GM10266 (cell line): ENCODE data around the gene PDE1C.

Experiments used
- DNase-seq: peaks from one replicate; pipeline ENCODE4 v3.0.0; 2012; ENCODE audit errors: extremely low spot score
- CTCF ChIP-seq: IDR thresholded peaks from 2 replicates; pipeline ENCODE4 v1.5.1; 2012; ENCODE audit warnings: mild to moderate bottlenecking, low read depth; ENCODE audit not compliant: control insufficient read depth, insufficient read depth; ENCODE audit errors: missing control alignments

Gene PDE1C

GRCh38 chr7:31958226-31958625 is 112.0 kb downstream of the PDE1C start:
- no peak for TF ChIP-seq CTCF
- no peak for DNase-seq

DNA sequence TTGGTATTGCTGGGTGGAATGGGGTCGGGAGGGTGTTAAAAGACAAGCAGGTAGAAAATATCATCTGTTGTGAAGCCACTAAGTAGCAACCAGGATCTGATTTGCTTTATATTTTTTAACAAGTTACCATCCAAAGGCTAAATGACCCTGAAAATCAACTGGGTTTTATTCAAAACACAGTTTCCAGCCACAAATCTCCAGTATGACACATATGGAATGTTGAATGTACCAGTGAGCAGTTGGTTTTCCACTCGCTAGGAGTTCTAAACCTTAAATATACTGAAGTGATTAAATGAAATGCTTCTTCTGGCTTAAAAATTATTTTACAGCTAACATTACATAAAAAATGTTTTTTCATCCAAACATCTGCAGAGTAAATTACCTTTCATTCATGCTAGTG is 112.5 kb downstream of the PDE1C start:
- no peak for TF ChIP-seq CTCF
- DNase-seq, result no peak

GRCh38 chr7:31957090-31957720 is 113.0 kb downstream of the PDE1C start:
- no peak for DNase-seq

GRCh38 chr7:31955641-31956040 is 114.6 kb downstream of the PDE1C start:
- TF ChIP-seq CTCF, result no peak
- no peak for DNase-seq

More at GRCh38 chr7:31957090-31957720, 113.0 kb downstream of the PDE1C start:
- TF ChIP-seq CTCF, result no peak

- DNase-seq, result no peak
- TF ChIP-seq CTCF, result no peak
Observed at GRCh38 chr7:31955021-31955420, 115.2 kb downstream of the PDE1C start.

DNA sequence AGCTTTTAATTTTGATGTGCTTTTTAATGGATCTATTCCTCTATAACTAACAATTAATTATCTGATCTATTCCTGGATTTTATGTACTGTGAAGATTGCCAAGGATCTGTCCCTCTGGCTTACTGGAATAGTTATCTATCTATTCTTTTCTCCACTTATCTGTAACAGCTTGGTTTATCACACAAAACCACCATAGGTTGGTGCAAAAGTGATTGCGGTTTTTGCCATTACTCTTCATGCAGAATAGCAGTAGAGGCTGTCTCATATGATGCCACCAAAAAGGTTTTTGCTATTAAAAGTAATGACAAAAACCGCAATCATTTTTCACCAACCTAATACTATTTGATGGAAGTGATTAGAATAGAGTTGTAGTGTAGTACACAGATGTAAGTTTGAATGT is 115.7 kb downstream of the PDE1C start:
- no peak for TF ChIP-seq CTCF
- no peak for DNase-seq

GRCh38 chr7:31953432-31953831 is 116.8 kb downstream of the PDE1C start:
- DNase-seq, result no peak
- TF ChIP-seq CTCF, result no peak
